GM10248 (cell line): ENCODE measurements around the gene GTPBP4.

Experiments used
- CTCF ChIA-PET: fragments of 300-600 bp; sonication (Branson Sonifier 250); formaldehyde crosslinking; extraction: SDS; loops from one replicate; lab custom pipeline; 2021; ENCODE audit warnings: antibody characterized with exemption; lab: Yijun Ruan, JAX
- POLR2A ChIA-PET: fragments of 350-650 bp; sonication (Branson Sonifier 250); formaldehyde crosslinking; extraction: SDS; loops from one replicate; lab custom pipeline; 2020; ENCODE audit warnings: antibody characterized with exemption; lab: Yijun Ruan, JAX
- DNase-seq: peaks from one replicate; pipeline ENCODE4 v3.0.0; 2012; ENCODE audit errors: extremely low spot score
- CTCF ChIP-seq: IDR thresholded peaks from 2 replicates; pipeline ENCODE4 v1.5.1; 2012; ENCODE audit warnings: mild to moderate bottlenecking, low read depth; ENCODE audit errors: extremely low read depth, missing control alignments, control extremely low read depth

Gene GTPBP4

GRCh38 chr10:1022413-1022812 lies 34.2 kb downstream of the GTPBP4 start:
- DNase-seq, result no peak
- ChIA-PET POLR2A (interaction anchor here (0.7 kb wide), 1 partner anchor 206 kb away, joined by 3 read pairs; no protein-coding TSS in a partner anchor), CTCF (interaction anchor here (1.4 kb wide), 1 partner anchor 9 kb away, joined by 3 read pairs; no protein-coding TSS in a partner anchor)
- no peak for TF ChIP-seq CTCF

GRCh38 chr10:1024103-1024502 lies 35.9 kb downstream of the GTPBP4 start:
- CTCF ChIA-PET, result no interaction called here
- DNase-seq, result no peak
- POLR2A ChIA-PET, result no interaction called here
- no peak for TF ChIP-seq CTCF

GRCh38 chr10:1025683-1026082 lies 37.4 kb downstream of the GTPBP4 start, which contains the start of gene IDI2:
IDI2 (minus strand) TSS chr10:1025859; CDS start chr10:1024723, 1,136 bp downstream.
- ChIA-PET POLR2A (interaction anchor here (0.8 kb wide), 1 partner anchor 11 kb away, joined by 7 read pairs; no protein-coding TSS in a partner anchor), CTCF (interaction anchor here (0.9 kb wide), 1 partner anchor 23 kb away, joined by 3 read pairs; no protein-coding TSS in a partner anchor)
- no peak for TF ChIP-seq CTCF
- DNase-seq, result no peak

- TF ChIP-seq CTCF, result no peak
- POLR2A ChIA-PET, result no interaction called here
- DNase-seq, result no peak
- CTCF ChIA-PET, result interaction anchor here (0.9 to 1.2 kb wide), 2 partner anchors 11 to 24 kb away, joined by 3 read pairs; no protein-coding TSS in a partner anchor
Observed at GRCh38 chr10:1026578-1026977, 38.3 kb downstream of the GTPBP4 start.

- TF ChIP-seq CTCF, result no peak
- ChIA-PET CTCF (interaction anchor here (1.2 to 2.0 kb wide), 3 partner anchors 10 to 16 kb away, joined by 3 to 9 read pairs (median 3); no protein-coding TSS in a partner anchor), POLR2A (no interaction called here)
- DNase-seq, result no peak
Observed at GRCh38 chr10:1029838-1030237, 41.6 kb downstream of the GTPBP4 start.

- ChIA-PET POLR2A (no interaction called here), CTCF (no interaction called here)
- no peak for DNase-seq
- TF ChIP-seq CTCF, result no peak
Observed at GRCh38 chr10:1033601-1034000, 45.4 kb downstream of the GTPBP4 start.
